ENCODE measurements around the gene RCOR1.

RCOR1 gene

DNA sequence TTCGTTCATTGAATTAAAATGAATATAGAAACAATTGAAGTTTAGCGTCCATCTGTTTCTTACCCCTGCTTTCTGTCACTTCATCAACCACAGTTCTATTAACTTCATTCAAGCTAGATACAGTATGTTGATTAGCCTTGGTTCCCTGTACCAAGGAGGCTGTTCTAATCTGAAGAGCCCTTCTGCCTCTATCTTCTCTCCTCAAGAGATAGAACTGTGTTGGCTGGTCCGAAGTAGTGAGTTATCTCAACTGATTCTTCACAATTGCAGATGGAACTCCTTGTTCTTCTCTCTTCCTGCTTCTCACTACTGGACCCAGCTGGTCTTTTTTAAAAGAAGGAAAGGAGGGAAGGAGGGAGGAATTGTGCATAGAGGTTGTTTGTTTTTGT is 102.7 kb downstream of the RCOR1 start:
- no peak for TF ChIP-seq SIN3A (IDR thresholded peaks at IDR 0.05; ENCODE audit: borderline replicate concordance, insufficient read depth, low read length)
- no peak for TF ChIP-seq TAF1 (IDR thresholded peaks at IDR 0.05; ENCODE audit: borderline replicate concordance, insufficient read depth, low read length)
- no peak for TF ChIP-seq FOXP2 (optimal IDR thresholded peaks at IDR 0.05; ENCODE audit: borderline replicate concordance, extremely low read depth, extremely low read length, insufficient read depth)
- TF ChIP-seq, protein P1, sequence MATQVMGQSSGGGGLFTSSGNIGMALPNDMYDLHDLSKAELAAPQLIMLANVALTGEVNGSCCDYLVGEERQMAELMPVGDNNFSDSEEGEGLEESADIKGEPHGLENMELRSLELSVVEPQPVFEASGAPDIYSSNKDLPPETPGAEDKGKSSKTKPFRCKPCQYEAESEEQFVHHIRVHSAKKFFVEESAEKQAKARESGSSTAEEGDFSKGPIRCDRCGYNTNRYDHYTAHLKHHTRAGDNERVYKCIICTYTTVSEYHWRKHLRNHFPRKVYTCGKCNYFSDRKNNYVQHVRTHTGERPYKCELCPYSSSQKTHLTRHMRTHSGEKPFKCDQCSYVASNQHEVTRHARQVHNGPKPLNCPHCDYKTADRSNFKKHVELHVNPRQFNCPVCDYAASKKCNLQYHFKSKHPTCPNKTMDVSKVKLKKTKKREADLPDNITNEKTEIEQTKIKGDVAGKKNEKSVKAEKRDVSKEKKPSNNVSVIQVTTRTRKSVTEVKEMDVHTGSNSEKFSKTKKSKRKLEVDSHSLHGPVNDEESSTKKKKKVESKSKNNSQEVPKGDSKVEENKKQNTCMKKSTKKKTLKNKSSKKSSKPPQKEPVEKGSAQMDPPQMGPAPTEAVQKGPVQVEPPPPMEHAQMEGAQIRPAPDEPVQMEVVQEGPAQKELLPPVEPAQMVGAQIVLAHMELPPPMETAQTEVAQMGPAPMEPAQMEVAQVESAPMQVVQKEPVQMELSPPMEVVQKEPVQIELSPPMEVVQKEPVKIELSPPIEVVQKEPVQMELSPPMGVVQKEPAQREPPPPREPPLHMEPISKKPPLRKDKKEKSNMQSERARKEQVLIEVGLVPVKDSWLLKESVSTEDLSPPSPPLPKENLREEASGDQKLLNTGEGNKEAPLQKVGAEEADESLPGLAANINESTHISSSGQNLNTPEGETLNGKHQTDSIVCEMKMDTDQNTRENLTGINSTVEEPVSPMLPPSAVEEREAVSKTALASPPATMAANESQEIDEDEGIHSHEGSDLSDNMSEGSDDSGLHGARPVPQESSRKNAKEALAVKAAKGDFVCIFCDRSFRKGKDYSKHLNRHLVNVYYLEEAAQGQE (IDR thresholded peaks at IDR 0.05; ENCODE audit: insufficient read depth in 1 of 2, low read depth in 2 of 2, low read length in 2 of 2): no peak
- TF ChIP-seq POLR2AphosphoS5 (IDR thresholded peaks at IDR 0.05; ENCODE audit: low read depth, low read length): no peak

DNA sequence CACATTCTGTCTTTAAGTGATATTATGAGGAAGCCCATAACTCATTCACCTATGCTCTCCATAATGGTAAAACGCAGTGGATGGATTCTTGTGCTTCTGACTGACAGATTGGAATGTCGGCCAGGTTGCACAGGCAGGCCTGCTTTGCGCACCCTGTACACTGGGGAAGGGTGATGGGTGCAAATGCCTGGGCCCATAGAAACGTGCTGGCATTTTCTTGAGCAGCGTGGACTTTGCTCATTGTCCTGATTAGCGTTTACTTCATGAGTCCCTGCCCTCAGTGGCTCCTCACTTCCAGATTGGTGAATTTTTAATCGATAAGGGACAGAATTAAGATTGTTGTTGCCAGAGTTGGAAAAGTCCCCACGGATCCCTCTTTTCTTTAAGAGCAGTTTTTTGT is 103.9 kb downstream of the RCOR1 start:
- TF ChIP-seq SIN3A (IDR thresholded peaks at IDR 0.05; ENCODE audit: borderline replicate concordance, insufficient read depth, low read length) (no peak), FOXP2 (optimal IDR thresholded peaks at IDR 0.05; ENCODE audit: borderline replicate concordance, extremely low read depth, extremely low read length, insufficient read depth) (no peak), TAF1 (IDR thresholded peaks at IDR 0.05; ENCODE audit: borderline replicate concordance, insufficient read depth, low read length) (no peak), POLR2AphosphoS5 (IDR thresholded peaks at IDR 0.05; ENCODE audit: low read depth, low read length) (no peak)
- TF ChIP-seq, protein P1 (IDR thresholded peaks at IDR 0.05; ENCODE audit: insufficient read depth in 1 of 2, low read depth in 2 of 2, low read length in 2 of 2): no peak

DNA sequence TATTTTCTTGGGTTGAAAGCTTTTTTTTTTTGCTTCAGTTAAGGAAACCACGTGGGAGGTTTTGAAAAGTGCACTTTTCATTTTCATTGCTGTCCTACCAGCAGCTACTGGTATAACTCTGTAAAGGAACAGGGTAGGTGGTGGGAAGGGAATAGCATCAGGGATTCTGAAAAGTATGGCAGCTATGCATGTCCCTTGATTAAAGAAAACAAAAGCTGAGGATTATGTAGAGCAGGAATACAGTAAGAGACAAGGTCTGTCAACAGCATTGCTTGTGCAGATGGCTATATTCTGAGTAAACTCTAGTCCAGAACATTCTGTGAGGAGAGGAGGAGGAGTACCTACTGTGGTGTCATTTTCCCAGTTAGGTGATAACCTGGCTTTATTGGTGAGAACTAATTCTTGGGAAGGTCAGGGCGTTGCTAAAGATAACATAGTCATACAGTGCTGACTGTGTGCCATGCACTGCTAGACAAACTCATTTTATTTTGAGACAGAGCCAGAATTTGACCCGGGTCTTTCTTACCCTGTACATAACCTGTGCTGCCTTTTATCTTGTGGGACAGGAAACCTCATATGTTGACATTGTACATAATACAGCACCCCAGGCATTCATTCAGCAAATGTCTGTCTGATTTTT is 104.5 kb downstream of the RCOR1 start:
- TF ChIP-seq TAF1 (IDR thresholded peaks at IDR 0.05; ENCODE audit: borderline replicate concordance, insufficient read depth, low read length) (no peak), SIN3A (IDR thresholded peaks at IDR 0.05; ENCODE audit: borderline replicate concordance, insufficient read depth, low read length) (no peak), FOXP2 (optimal IDR thresholded peaks at IDR 0.05; ENCODE audit: borderline replicate concordance, extremely low read depth, extremely low read length, insufficient read depth) (no peak), POLR2AphosphoS5 (IDR thresholded peaks at IDR 0.05; ENCODE audit: low read depth, low read length) (no peak)
- TF ChIP-seq, protein P1 (IDR thresholded peaks at IDR 0.05; ENCODE audit: insufficient read depth in 1 of 2, low read depth in 2 of 2, low read length in 2 of 2): no peak

DNA sequence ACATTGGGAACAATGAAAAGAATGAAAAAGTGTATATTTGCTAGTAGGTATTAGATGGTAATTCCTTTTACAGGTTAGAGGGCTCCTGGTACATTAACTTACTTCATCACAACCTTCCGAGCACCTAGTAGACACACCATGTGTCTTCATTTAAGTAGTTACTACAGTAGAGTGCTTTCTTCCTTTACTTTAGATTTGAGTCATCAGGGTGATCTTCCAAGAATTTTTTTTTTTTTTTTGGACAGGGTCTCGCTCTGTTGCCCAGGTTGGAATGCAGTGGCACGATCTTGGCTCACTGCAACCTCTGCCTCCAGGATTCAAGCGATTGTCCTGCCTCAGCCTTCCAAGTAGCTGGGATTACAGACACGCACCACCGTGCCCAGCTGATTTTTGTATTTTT is 105.1 kb downstream of the RCOR1 start:
- TF ChIP-seq SIN3A (IDR thresholded peaks at IDR 0.05; ENCODE audit: borderline replicate concordance, insufficient read depth, low read length) (no peak), FOXP2 (optimal IDR thresholded peaks at IDR 0.05; ENCODE audit: borderline replicate concordance, extremely low read depth, extremely low read length, insufficient read depth) (no peak), POLR2AphosphoS5 (IDR thresholded peaks at IDR 0.05; ENCODE audit: low read depth, low read length) (no peak), TAF1 (IDR thresholded peaks at IDR 0.05; ENCODE audit: borderline replicate concordance, insufficient read depth, low read length) (no peak)
- TF ChIP-seq, protein P1 (IDR thresholded peaks at IDR 0.05; ENCODE audit: insufficient read depth in 1 of 2, low read depth in 2 of 2, low read length in 2 of 2): no peak
